K562 (cell line): ENCODE measurements around the gene ADM2. TPM values are rescaled to one million over a fixed set of nuclear protein-coding genes. Genes with fewer than 3 reads are reported as not detected.

Source experiments
- ATAC-seq: fragments of 200-7000 bp; cut with Tn5 transposase; 3 replicates; pipeline ENCODE4 v1.9.1; 2020; ENCODE audit warnings: moderate library complexity
- BruUV-seq: library from RNA; stranded (reverse); fragments of 400-500 nt; replicated peaks from 2 replicates; lab custom pipeline; 2021; lab: Mats Ljungman, UMichigan
- CTCF ChIA-PET: fragments of 300-600 bp; formaldehyde crosslinking; extraction: SDS; loops from one replicate; lab custom pipeline; 2021; ENCODE audit warnings: low intra/inter-chr PET ratio; lab: Yijun Ruan, JAX
- POLR2A ChIA-PET: fragments of 300-600, 350-650 bp; sonication (Branson Sonifier 250); formaldehyde crosslinking; extraction: SDS; loops from one replicate; lab custom pipeline; 2021; ENCODE audit warnings: antibody characterized with exemption, inconsistent platforms; lab: Yijun Ruan, JAX
- DNase-seq, 4 experiments: peaks; one replicate each; pipeline versions ENCODE4 v3.0.0 to v3.0.0-alpha.2; 2011 to 2018; ENCODE audit warnings: low spot score in 3 of 4, mixed read lengths in 3 of 4; ENCODE audit errors: extremely low read depth in 1 of 4
- FAIRE-seq: peaks from 2 replicates; lab custom pipeline; 2011; peaks lifted over from hg19 to GRCh38; lab: Jason Lieb, UNC
- H2AFZ ChIP-seq: 2 replicates; pipeline ENCODE4 v1.6.0; 2011; ENCODE audit warnings: low read depth, low read length, control low read depth, inconsistent platforms
- H3K27ac ChIP-seq: fragments of 200-600 bp; 3 replicates; pipeline ENCODE4 v1.8.0; 2011; ENCODE audit warnings: low read depth, mild to moderate bottlenecking, control low read depth, inconsistent platforms, low read length, moderate library complexity, mixed read lengths; ENCODE audit errors: extremely low read depth
- H3K27me3 ChIP-seq, 2 experiments: fragments of 300-600 bp in 1 of 2; 2 replicates in 1 of 2; 3 replicates in 1 of 2; pipeline versions ENCODE4 v1.6.0 to v1.8.0; 2011; ENCODE audit warnings: inconsistent platforms in 2 of 2, low read length in 2 of 2, mild to moderate bottlenecking in 1 of 2, mixed read lengths in 1 of 2, moderate library complexity in 1 of 2; ENCODE audit not compliant: control insufficient read depth in 2 of 2, insufficient read depth in 2 of 2
- H3K36me3 ChIP-seq: fragments of 300-600 bp; 3 replicates; pipeline ENCODE4 v1.8.0; 2011; ENCODE audit warnings: mild to moderate bottlenecking, low read length, inconsistent platforms; ENCODE audit not compliant: control insufficient read depth, insufficient read depth
- H3K4me1 ChIP-seq, 2 experiments: fragments of 200-600 bp in 1 of 2; replicated peaks in 1 of 2; 2 replicates in 1 of 2; 3 replicates in 1 of 2; pipeline versions ENCODE4 v1.5.1 to v1.8.0; 2011; ENCODE audit warnings: inconsistent platforms in 2 of 2, low read length in 2 of 2, mild to moderate bottlenecking in 1 of 2, mixed read lengths in 1 of 2, moderate library complexity in 1 of 2; ENCODE audit not compliant: control insufficient read depth in 2 of 2, insufficient read depth in 2 of 2
- H3K4me2 ChIP-seq: 2 replicates; pipeline ENCODE4 v1.6.1; 2011; ENCODE audit warnings: low read length, control low read depth, inconsistent platforms, mixed read lengths; ENCODE audit not compliant: insufficient read depth
- H3K4me3 ChIP-seq: fragments of 200-600 bp; sonication (generic), shearing (Covaris generic); 2 replicates; pipeline ENCODE4 v1.5.1; 2016; ENCODE audit warnings: control low read depth, inconsistent platforms
- H3K79me2 ChIP-seq: fragments of 200-600 bp; 3 replicates; pipeline ENCODE4 v1.8.0; 2011; ENCODE audit warnings: low read length, inconsistent platforms; ENCODE audit not compliant: control insufficient read depth, insufficient read depth
- H3K9ac ChIP-seq, 2 experiments: 2 replicates each; pipeline versions ENCODE4 v1.6.0 to v1.6.1; 2011; ENCODE audit warnings: low read depth in 2 of 2, low read length in 2 of 2, control low read depth in 1 of 2, inconsistent platforms in 1 of 2, mild to moderate bottlenecking in 1 of 2, mixed read lengths in 1 of 2; ENCODE audit not compliant: insufficient read depth in 1 of 2
- H3K9me1 ChIP-seq: one replicate; pipeline ENCODE4 v1.6.0; 2011; ENCODE audit warnings: inconsistent platforms, mild to moderate bottlenecking, low read length, moderate library complexity; ENCODE audit not compliant: control insufficient read depth, insufficient read depth
- H3K9me3 ChIP-seq: replicated peaks from 2 replicates; pipeline ENCODE4 v1.5.1; 2011; ENCODE audit warnings: low read depth, low read length, inconsistent platforms; ENCODE audit not compliant: control insufficient read depth, insufficient read depth
- H4K20me1 ChIP-seq: replicated peaks from 2 replicates; pipeline ENCODE4 v1.6.1; 2011; ENCODE audit warnings: low read length, inconsistent platforms, mixed read lengths; ENCODE audit not compliant: control insufficient read depth, insufficient read depth
- YY1 ChIP-seq, 3 experiments: IDR thresholded peaks; 2 replicates each; pipeline ENCODE4 v1.6.1; 2011; ENCODE audit warnings: low read length in 2 of 3, mild to moderate bottlenecking in 2 of 3, moderate library complexity in 2 of 3, borderline replicate concordance in 1 of 3, control low read depth in 1 of 3, low read depth in 1 of 3; ENCODE audit not compliant: insufficient read depth in 3 of 3, insufficient replicate concordance in 2 of 3, control insufficient read depth in 1 of 3, insufficient read length in 1 of 3; ENCODE audit errors: extremely low read depth in 1 of 3
- whole genome bisulfite sequencing: fragments of 100-300 bp; shearing (Covaris generic); methylation state at CpG from one replicate; pipeline ENCODE4 v1.1.6; 2016; ENCODE audit warnings: low coverage, mixed read lengths; ENCODE audit not compliant: insufficient coverage; ENCODE audit errors: missing lambda C conversion rate; 5-methylcytosine and 5-hydroxymethylcytosine counted together
- in situ Hi-C: fragments of 300-500 bp; cut with MboI; formaldehyde crosslinking; loops from 4 replicates; pipeline ENCODE4 v1.15.0; 2018; ENCODE audit warnings: inconsistent platforms, mixed read lengths
- intact Hi-C: fragments of 100-400 bp; cut with micrococcal nuclease; formaldehyde crosslinking; loops from 2 replicates; pipeline ENCODE4 v1.14.2; 2022
- polyA plus RNA-seq, 8 experiments: library from polyadenylated mRNA; depleted of rRNA in 4 of 8; stranded (reverse) in 5 of 8; unstranded in 3 of 8; fragments of >200 nt; fragmentation: Nextera tagmentation in 2 of 8; fragmentation: Illumina TruSeq in 1 of 8; extraction: Ambion mirVana in 2 of 8; extraction: Trizol in 1 of 8; gene quantifications; 2 replicates each; pipeline versions ENCODE4 v1.2.1 to v1.2.3, GENCODE V29; 2011 to 2014; ENCODE audit warnings: inconsistent platforms in 1 of 8, missing spikeins in 1 of 8
- total RNA-seq, 7 experiments: library from RNA; depleted of rRNA in 6 of 7; stranded (reverse); fragments of >200 nt in 6 of 7; fragmentation: Illumina TruSeq in 2 of 7; extraction: Trizol in 2 of 7; gene quantifications; 2 replicates each; pipeline versions ENCODE4 v1.2.1 to v1.2.3, GENCODE V29; 2011 to 2021; ENCODE audit warnings: low replicate concordance in 1 of 7

Gene ADM2
- total and polyA plus RNA-seq, 9 of the 15 experiments (the other 6 are each of a cell fraction or from before 2014, with no cell fraction given), result 0.11 to 5.1 (median 0.38) TPM

- no peak overlapping the region for H3K9ac ChIP-seq
- no peak for FAIRE-seq
- no peaks in the 10 kb centered on the region for H4K20me1 ChIP-seq
- H3K36me3 ChIP-seq, result peaks cover 56% of the 10 kb centered on the region; the same call in 1 of the 3 replicates
- no peak for TF ChIP-seq YY1 (IDR thresholded peaks at IDR 0.05; ENCODE audit: borderline replicate concordance in 1 of 3, control insufficient read depth in 1 of 3, extremely low read depth in 1 of 3, insufficient read depth in 3 of 3, insufficient read length in 1 of 3, insufficient replicate concordance in 2 of 3, low read depth in 1 of 3, low read length in 2 of 3)
- no peak for ATAC-seq
- ChIA-PET POLR2A (interaction anchor here (0.6 to 1.7 kb wide), 2 partner anchors 12 to 624 kb away, joined by 3 to 5 read pairs; no protein-coding TSS in a partner anchor), CTCF (interaction anchor here (0.7 kb wide), 1 partner anchor 210 kb away, joined by 3 read pairs; no protein-coding TSS in a partner anchor)
- intact Hi-C loops, result no loop called here
- 95% methylated on average over 8 of the region's 34 CpGs for WGBS
- H3K4me2 ChIP-seq, result no peak overlapping the region
- no peak overlapping the region for H3K27ac ChIP-seq
- BruUV-seq, result no TSS peak
- no peaks in the 10 kb centered on the region for H3K79me2 ChIP-seq
- H3K4me3 ChIP-seq, result no peak overlapping the region
- in situ Hi-C loops, result no loop called here
- peaks cover 0 to 12% of the 10 kb centered on the region in 2 experiments; a peak in 2 of 5 replicates for H3K4me1 ChIP-seq
- no peaks in the 10 kb centered on the region for H3K9me1 ChIP-seq
- no peaks in the 10 kb centered on the region for H3K27me3 ChIP-seq
- no peaks in the 10 kb centered on the region for H3K9me3 ChIP-seq
- DNase-seq, result no peak
- H2AFZ ChIP-seq, result no peak overlapping the region
These were observed 42.8 kb upstream of the ADM2 start for GRCh38 chr22:50438305-50439275.
